H7 (cell line): ENCODE results near the gene SYNE4. TPM values are rescaled to one million over a fixed set of nuclear protein-coding genes. Genes with fewer than 3 reads are reported as not detected.

Experiments
- DNase-seq: peaks from one replicate; pipeline ENCODE4 v3.0.0; 2012
- H3K27me3 ChIP-seq: 2 replicates; pipeline ENCODE4 v1.6.0; 2011; ENCODE audit warnings: mild to moderate bottlenecking, low read length; ENCODE audit not compliant: control insufficient read depth, insufficient read depth
- H3K36me3 ChIP-seq: replicated peaks from 2 replicates; pipeline ENCODE4 v1.5.1; 2011; ENCODE audit warnings: low read length; ENCODE audit not compliant: control insufficient read depth, insufficient read depth
- H3K4me3 ChIP-seq: 2 replicates; pipeline ENCODE4 v1.5.1; 2011; ENCODE audit warnings: low read depth, mild to moderate bottlenecking, control low read depth, low read length, moderate library complexity; ENCODE audit not compliant: insufficient read depth
- total RNA-seq: library from RNA; depleted of rRNA; stranded (reverse); fragments of >200 nt; shearing (Covaris generic); gene quantifications from 2 replicates; pipeline ENCODE4 v1.2.3, GENCODE V29; 2014

The SYNE4 gene
- total RNA-seq, 1 experiment from 2014 or later, result 14.4 TPM

GRCh38 chr19:36031308-36031707, 22.7 kb upstream of the SYNE4 start:
- Histone ChIP-seq H3K27me3 (peaks cover 2% of the 10 kb centered on the region), H3K4me3 (no peak overlapping the region), H3K36me3 (no peaks in the 10 kb centered on the region; the same call in 1 of the 2 replicates)
- peak; percentile 38 for DNase-seq

GRCh38 chr19:36030264-36031148, 21.9 kb upstream of the SYNE4 start:
- Histone ChIP-seq H3K36me3 (no peaks in the 10 kb centered on the region; the same call in 1 of the 2 replicates), H3K4me3 (no peak overlapping the region), H3K27me3 (peaks cover 2% of the 10 kb centered on the region)
- DNase-seq, result peak; percentile 60

- no peak overlapping the region for H3K4me3 ChIP-seq
- peaks cover 1% of the 10 kb centered on the region for H3K27me3 ChIP-seq
- DNase-seq, result peak; percentile 16
- no peaks in the 10 kb centered on the region; the same call in 1 of the 2 replicates for H3K36me3 ChIP-seq
Observed at GRCh38 chr19:36028313-36029041, 19.9 kb upstream of the SYNE4 start.

- H3K27me3 ChIP-seq, result no peaks in the 10 kb centered on the region
Observed at GRCh38 chr19:36027696-36028095, 19.1 kb upstream of the SYNE4 start.

DNA sequence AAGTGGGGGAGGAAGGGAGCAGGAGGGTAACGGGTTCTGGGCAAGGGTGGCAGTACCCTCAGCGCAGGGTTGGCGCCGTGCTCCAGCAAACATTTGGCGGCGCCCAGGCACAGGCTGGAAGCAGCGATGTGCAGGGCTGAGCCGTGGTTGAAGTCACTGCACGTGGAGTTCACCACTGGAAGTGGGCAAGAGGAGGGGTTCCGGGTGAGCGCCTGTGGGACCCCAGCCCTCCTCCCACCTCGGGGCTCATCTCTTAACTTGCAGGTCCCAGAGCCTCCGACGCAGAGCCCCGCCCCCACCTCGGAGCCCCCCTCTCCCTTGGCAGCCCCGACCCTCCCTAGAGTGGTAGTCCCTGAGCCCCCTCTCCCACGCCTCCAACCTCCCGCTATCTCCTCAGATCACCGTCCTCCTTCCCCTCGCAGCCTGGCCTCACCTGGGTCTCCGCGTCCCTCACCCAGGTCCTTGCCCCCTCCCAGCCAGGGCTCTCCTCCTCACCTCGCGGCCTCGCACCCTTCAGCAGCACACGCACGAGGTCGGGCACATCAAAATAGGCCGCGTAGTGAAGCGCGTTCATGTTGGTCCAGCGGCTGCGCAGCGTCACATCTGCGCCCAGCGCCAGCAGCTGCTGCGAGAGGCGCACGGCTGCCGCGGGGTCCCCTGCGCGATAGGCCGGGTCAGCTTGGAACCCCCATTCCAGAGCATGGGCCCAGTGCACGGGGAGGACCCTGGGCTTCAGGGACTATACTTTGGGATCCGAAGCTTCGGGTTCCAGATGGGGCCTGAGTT, 17.7 kb upstream of the SYNE4 start:
- DNase-seq, result peak; percentile 49

More at GRCh38 chr19:36027696-36028095, 19.1 kb upstream of the SYNE4 start:
- DNase-seq, result no peak
- no peak overlapping the region for H3K4me3 ChIP-seq
- no peaks in the 10 kb centered on the region; the same call in 1 of the 2 replicates for H3K36me3 ChIP-seq

GRCh38 chr19:36025541-36025940, 16.9 kb upstream of the SYNE4 start:
- no peaks in the 10 kb centered on the region for H3K27me3 ChIP-seq
- no peak overlapping the region for H3K4me3 ChIP-seq
- H3K36me3 ChIP-seq, result no peaks in the 10 kb centered on the region; the same call in 1 of the 2 replicates
- no peak for DNase-seq

More for the DNA sequence above, 17.7 kb upstream of the SYNE4 start:
- Histone ChIP-seq H3K36me3 (no peaks in the 10 kb centered on the region; the same call in 1 of the 2 replicates), H3K27me3 (no peaks in the 10 kb centered on the region), H3K4me3 (no peak overlapping the region)

DNA sequence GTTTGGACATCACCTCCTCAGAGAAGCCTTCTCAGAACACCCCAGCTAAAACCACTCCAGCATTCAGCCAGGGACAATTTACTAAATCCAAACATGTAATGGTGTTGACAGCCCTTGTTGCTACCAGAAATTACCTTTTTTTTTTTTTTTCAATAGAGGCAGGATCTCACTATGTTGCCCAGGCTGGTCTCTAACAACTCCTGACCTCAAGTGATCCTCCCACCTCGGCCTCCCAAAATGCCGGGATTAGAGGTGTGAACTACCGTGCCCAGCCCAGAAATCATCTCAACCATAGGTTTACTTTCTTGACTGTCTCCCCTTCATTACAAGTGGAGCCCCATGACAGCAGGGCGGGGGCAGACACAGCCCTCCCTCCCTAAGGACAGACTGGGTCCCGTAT, 14.8 kb upstream of the SYNE4 start:
- no peak overlapping the region for H3K4me3 ChIP-seq
- peaks cover 1% of the 10 kb centered on the region; the same call in 1 of the 2 replicates for H3K36me3 ChIP-seq
- DNase-seq, result no peak
- H3K27me3 ChIP-seq, result no peaks in the 10 kb centered on the region

- Histone ChIP-seq H3K27me3 (no peaks in the 10 kb centered on the region), H3K36me3 (peaks cover 2% of the 10 kb centered on the region), H3K4me3 (no peak overlapping the region)
- no peak for DNase-seq
Observed at GRCh38 chr19:36019061-36019670, 10.6 kb upstream of the SYNE4 start.

DNA sequence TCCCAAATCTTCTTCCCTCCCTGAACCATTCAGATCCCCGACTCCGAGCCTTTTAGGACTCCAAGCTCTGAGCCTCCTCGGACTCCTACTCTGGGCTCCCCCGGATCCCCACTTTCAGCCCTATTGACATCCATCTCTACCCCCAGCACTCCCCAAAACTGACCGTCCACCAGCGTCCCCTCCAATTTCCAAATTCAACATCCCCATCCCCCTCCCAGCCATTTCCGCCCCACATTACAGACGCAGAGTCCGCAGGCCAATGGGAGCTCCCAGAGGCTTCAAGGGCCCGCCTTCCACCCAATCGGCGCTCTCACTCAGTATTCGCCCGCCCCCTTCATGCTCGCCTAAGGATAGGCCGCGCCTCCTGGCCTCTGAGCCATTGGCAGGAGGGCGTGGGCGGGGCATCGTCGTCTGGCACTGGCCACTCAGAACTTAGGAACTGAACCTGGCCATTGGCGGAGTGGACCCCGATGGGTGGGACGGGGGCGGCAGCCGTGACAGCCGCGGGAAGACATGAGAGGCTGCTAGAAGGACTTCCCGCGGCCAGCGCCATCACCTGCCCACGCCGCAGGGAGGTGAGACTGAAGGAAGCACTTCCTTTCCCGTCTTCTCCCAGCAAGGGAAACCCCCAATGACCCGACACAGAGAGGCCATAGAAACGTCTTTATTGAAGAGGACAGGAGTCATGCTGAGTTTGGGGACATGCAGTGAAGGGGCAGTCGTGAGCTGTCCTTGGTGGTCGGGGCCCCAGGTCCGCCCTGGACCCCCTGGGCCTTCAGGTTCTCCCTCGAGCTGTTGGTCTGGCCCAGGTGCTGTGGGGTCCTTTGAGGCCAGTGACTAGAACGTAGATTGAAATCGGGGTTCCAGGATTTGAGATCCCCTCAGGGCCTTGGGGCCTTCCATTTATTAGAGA, 5.7 kb upstream of the SYNE4 start, which contains the start of gene ALKBH6:
Gene ALKBH6, minus strand, starts transcription at position 202 of the 913 bp plus-strand sequence. CDS start 816 bp downstream, outside the sequence.
- H3K36me3 ChIP-seq, result peaks cover 2% of the 10 kb centered on the region
- H3K4me3 ChIP-seq, result peak within 1 kb of the TSS; percentile 77
- peak; percentile 99 for DNase-seq
- peaks cover 2% of the 10 kb centered on the region; the same call in 1 of the 2 replicates for H3K27me3 ChIP-seq

DNA sequence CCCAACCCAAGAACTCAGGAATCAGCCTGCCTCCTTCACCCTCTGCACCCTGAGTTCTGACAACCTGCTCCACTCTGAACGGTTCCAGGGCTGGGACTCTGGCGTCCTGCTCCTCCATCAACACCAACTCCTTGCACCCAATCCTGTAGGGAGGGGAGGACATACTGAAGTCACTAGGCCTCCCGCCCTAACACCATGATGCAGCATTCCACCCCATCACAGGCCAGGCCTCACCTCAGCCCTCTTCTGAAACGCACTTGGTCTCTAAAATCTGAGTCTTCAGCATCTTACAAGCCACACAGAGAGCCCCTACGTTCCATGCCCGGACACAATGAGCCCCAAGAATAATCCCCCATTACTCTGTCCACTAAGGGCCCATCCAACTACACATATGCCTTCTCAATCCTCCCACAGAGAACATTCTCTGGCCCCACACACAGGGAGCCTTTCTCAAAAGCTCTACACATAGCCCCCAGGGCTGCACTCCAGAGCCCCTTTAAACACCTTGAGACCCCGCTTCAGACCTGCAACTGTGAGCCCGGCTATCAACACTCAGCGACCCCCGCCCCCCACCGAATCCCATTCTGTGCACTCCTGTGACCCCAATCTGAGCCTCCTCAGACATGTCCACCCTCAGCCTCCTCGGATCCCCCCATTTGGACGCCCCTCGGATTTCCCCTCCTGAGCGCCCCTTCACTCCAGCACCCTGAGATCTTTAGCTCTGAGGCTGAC, 4.8 kb upstream of the SYNE4 start:
- Histone ChIP-seq H3K36me3 (peaks cover 1% of the 10 kb centered on the region), H3K27me3 (peaks cover 2% of the 10 kb centered on the region; the same call in 1 of the 2 replicates), H3K4me3 (peak overlapping the region; percentile 55)
- DNase-seq, result no peak

GRCh38 chr19:36010402-36010801, 1.8 kb upstream of the SYNE4 start:
- Histone ChIP-seq H3K27me3 (peaks cover 2% of the 10 kb centered on the region; the same call in 1 of the 2 replicates), H3K4me3 (no peak overlapping the region), H3K36me3 (peaks cover 2% of the 10 kb centered on the region)
- DNase-seq, result no peak

DNA sequence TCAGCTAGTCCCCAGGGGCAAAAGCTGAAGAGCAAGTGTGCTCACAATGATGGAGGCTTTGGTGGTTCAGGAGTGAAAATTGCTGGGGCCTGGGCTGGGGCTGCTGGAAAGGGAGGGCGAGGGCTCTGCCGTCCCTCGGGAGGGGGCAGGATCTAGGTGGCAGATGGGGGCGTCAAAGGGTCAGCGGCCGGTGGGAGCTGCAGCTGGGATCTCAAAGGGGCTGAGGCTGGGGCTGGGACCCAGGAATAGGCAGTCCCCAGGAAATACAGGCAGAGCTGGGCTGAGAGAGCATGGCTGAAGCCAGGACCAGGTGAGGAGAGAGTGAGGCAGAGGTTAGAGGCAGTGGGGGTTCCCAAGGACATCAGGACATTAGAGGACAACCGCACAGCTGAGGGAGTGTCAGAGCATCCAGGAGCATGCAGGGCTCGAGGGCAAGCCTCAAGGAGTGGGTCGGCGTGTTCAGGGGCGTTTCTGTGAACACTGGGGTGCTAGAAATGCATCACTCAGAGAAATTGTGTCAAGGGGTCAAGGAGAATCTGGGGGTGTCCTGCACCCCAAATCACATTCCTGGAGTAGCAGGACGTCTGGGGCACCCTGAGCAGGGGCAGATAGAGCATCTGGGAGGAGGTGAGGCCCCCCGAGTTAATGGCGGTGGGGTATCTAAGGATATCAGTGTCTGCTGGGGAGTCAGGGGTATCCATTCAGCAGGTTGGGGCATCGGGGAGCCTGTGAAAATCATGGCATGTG, 1.2 kb upstream of the SYNE4 start:
- H3K27me3 ChIP-seq, result peaks cover 2% of the 10 kb centered on the region; the same call in 1 of the 2 replicates
- peak overlapping the region; percentile 66 for H3K4me3 ChIP-seq
- DNase-seq, result no peak
- H3K36me3 ChIP-seq, result peaks cover 4% of the 10 kb centered on the region
